KBM-7 (cell line): Measurements from ENCODE around the gene NRG2.

Source experiments
- DNase-seq: peaks from one replicate; pipeline ENCODE4 v3.0.0-alpha.2; 2015
- in situ Hi-C: fragments of 300-500 bp; cut with MboI; formaldehyde crosslinking; loops from 2 replicates; pipeline ENCODE4 v1.14.3; 2020; ENCODE audit warnings: low sequenced_read_pairs, low pct_unique_long_range_greater_than_20kb, mixed read lengths

Gene NRG2

DNA sequence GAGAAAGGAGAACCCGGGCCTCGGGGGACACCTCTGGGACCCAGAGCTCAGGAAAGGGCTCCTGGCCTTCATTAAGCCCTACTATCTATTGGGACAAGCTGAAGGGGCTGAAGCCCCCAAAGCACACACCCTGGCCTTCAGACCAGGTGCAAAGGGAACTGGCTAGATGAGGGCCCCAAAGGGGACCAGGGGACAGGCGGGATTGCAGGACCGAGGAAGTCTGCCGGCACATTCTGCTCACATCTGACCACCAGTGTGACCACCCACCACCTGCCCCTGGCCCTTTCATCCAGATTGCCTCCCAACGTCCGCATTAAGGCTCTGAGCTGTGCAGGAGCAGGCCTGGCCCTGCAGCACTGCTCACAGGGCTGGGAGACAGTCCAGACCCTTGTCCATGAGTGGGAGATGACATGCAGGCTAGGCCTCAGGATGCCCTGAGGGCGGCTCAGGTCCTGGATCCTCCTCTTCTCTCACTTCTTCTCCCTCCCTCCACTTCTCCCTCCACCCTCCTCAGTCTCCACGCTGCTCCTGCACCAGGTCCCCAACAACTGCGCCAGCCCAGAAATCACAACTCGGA lies 228.3 kb downstream of the NRG2 start:
- in situ Hi-C loops, result no loop called here
- DNase-seq, result no peak

- in situ Hi-C loops, result no loop called here
- DNase-seq, result no peak
These were observed 228.9 kb downstream of the NRG2 start for GRCh38 chr5:139814191-139814601.

GRCh38 chr5:139812836-139813805 lies 230.0 kb downstream of the NRG2 start:
- in situ Hi-C loops, result no loop called here
- DNase-seq, result no peak

- in situ Hi-C loops, result no loop called here
- no peak for DNase-seq
These were observed 230.8 kb downstream of the NRG2 start for GRCh38 chr5:139812323-139812722.

DNA sequence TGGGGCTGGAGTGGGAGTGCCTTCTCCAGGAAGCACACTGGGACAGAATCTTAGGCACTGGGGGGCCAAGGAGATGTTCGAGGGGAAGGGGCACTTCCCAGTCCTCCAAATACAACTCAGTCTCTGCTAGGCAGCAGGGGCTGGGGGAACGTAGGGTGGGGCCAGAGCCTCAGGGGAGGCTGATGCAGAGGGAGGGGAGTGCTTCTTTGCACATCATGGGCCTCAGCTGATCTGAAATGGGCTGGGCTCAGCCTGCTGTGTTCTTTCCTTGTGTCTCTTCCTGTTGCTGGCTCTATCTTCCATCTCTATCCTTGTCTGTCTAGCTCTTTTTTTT lies 231.9 kb downstream of the NRG2 start:
- no peak for DNase-seq
- in situ Hi-C loops, result no loop called here

DNA sequence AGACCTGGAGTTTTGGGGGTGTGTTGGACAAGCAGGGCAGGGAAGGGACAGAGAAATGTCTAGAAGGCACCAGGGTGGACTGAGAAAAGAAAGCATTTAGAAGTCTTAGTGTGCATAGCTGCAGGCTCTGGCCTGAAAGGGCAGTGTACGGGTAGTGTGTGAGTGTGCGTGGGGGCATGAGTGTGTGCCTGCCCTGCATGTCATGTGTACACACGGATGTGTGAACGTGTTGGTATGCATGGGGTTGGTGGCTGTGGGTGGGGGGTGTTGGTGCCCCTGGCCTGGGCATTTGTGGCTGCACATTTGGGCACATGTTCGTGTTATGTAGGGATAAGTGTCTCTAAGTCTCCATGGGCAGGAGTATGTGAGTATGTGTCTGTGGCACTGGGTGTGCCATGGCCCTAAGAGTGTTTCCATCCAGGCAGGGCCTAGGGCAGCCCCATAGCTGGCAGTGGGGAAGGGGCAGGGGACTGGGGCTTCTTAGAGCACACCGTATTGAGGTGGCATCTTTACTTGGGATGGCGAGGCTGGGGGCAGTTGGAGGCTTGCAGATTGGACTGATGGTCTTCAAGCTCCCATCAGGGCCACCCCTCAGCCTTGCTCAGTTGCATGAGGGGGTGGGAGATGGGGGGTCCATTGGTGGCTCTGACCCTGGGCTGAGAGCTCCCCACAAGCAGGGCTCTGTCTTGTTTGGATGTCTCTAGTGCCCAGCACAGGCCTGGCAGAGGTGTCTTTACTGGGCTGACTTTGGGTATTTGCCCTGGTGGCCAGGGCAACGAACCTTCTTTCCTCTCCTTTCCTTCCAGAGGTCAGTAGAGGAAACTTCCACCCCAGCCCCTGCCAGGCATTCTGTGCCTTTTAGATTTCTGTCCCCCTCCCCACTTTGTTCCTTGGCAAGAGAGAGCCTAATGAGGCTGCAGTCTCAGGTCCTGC lies 232.5 kb downstream of the NRG2 start:
- in situ Hi-C loops, result no loop called here
- DNase-seq, result no peak

DNA sequence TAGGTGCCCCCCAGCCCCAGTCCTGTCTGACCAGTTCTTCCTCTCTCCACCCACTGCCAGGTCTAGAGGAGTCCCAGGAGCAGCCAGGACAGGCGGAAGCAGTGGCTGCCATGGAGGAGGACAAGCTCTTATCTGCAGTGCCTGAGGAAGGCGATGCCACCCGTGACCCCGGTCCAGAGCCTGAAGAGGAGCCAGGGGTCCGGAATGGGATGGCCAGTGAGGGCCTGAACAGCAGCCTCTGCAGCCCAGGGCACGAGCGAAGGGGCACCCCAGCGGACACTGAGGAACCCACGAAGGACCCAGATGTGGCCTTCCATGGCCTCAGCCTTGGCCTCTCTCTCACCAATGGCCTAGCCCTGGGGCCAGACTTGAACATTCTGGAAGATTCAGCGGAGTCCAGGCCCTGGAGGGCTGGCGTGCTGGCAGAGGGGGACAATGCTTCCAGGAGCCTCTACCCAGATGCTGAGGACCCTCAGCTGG lies 233.7 kb downstream of the NRG2 start:
- no peak for DNase-seq
- in situ Hi-C loops, result no loop called here

DNA sequence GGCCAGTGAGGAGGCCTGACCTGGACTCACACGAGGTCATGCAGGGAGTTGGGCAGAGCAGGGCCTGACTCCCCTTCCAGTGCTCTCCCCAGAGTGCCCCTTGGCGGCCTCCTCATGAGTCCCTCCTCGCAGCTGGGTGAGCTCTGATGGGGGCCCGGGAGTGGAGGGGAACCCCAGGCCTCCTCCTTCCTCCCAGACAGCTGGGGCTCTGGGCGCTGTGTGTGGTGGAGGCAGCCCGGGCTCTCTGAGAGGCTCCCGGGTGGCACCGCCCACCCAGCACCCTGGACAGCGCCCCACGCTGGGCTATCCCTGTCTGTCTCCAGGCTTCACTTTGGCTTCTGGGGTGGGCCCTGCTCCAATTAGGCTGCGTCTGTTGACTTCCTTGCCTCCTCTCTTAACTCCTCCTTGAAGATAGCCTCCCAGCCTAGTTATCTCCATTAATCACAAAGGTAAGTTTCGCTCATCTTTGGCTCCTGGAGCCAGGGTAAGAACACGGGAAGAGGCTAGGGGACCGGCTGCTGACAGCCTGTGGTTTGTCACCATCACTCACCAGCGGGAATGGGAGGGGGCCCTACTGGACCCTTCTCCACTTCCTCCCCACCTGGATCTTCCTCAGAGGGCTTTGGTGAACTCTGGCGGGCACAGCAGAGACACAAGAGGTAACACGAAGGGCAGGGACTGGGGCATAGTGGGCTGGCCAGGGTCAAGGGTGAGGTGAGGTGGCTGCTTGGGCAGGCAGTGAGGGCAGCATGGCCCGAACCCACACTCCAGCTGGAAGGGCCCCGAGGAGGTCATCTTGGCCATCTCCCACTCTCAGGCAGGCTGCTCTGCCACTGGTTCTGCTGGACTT lies 234.4 kb downstream of the NRG2 start:
- peak; percentile 58 for DNase-seq
- in situ Hi-C loops, result no loop called here

- in situ Hi-C loops, result no loop called here
- DNase-seq, result no peak
These were observed 235.5 kb downstream of the NRG2 start for GRCh38 chr5:139807647-139808030.

- no peak for DNase-seq
- in situ Hi-C loops, result no loop called here
These were observed 236.1 kb downstream of the NRG2 start for GRCh38 chr5:139806726-139807646.

DNA sequence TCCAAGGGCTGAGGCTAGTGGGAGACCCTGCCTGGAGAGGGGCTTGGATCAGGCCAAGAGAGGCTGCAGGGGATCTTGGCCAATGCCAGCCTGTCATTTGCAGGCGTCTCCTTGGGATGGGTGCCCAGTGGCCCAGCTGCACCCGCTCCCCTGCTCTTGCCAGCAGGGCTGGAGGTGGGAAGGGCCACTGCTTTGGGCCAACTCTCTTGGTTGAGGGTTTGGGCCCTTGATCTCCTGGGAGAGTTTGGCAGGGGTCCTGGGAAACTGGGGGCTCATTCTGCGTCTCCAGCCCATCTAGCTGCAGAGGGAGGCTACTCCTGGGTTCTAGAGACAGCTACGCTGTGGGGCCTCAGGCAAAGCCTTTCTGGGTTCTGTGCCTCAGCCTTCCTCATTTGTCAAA lies 237.0 kb downstream of the NRG2 start:
- no peak for DNase-seq
- in situ Hi-C loops, result no loop called here

DNA sequence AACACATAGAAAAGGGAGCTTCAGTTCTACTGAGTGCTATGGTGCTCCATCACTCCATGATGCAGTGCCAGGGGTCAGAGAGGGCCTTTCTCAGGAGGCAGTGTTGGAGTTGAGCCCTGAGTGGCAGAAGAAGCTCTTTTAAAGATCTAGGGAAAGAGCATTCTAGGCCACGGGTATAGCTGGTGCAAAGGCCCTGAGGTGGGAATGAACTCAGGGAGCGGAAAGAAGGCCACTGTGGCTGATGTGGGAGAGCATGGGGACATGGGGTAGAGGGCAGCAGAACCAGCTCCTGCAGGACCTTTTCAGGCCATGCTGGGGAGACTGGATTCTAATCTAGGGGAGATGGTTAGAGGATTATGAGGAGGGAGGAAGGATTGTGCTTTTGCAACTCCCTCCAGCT lies 237.6 kb downstream of the NRG2 start:
- in situ Hi-C loops, result no loop called here
- DNase-seq, result no peak

DNA sequence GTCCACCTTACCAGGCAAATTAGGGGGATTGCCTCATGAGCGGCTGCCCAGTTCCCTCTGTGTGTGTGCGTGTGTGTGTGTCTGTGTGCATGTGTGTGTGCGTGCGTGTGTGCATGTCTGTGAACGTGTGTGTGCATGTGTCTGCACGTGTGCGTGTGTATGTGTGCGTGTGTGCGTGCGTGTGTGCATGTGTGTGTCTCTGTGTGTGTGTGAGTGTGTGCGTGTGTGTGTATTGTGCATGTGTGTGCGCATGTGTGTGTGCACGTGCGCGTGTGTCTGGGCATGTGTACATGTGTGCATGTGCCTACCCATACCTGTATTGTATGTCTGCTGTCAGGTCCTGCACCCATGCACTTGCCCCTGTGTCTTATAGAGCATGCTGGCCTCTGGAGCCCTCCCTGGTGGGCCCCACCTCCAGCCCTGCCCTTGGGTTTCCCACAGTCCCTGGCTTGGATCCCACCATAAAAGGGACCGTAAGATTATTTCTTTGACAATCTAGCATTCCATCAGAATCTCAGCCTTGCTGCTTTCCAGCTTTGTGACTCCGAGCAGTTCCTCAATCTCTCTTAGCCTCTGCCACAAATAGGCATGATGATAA lies 238.2 kb downstream of the NRG2 start:
- in situ Hi-C loops, result no loop called here
- no peak for DNase-seq

GRCh38 chr5:139803978-139804377 lies 239.1 kb downstream of the NRG2 start:
- no peak for DNase-seq
- in situ Hi-C loops, result no loop called here

DNA sequence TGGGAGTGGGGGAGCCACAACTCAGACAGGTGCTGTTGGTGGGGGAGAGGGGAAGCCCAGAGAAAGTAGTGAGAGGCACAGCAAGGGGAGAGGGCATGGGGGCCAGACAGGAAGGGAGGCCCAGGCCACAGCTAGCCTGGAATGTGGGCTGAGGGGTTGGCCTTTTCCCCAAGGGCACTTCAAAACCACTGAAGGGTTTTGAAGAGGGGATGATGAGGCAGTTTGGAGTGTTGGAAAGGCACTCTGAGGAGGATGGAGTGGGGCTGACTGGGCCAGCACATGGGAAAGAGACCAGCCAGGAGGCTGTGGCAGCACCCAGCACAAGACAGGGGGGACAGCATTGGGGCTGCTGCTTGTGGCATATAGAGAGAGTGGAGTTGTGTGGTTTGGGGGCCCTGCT lies 243.7 kb downstream of the NRG2 start:
- no peak for DNase-seq
- in situ Hi-C loops, result loop anchor here (10.0 kb wide), 1 partner anchor 45 kb away; no protein-coding TSS in a partner anchor

- no peak for DNase-seq
- in situ Hi-C loops, result loop anchor here (10.0 kb wide), 1 partner anchor 46 kb away; no protein-coding TSS in a partner anchor
These were observed 244.2 kb downstream of the NRG2 start for GRCh38 chr5:139798883-139799282.

DNA sequence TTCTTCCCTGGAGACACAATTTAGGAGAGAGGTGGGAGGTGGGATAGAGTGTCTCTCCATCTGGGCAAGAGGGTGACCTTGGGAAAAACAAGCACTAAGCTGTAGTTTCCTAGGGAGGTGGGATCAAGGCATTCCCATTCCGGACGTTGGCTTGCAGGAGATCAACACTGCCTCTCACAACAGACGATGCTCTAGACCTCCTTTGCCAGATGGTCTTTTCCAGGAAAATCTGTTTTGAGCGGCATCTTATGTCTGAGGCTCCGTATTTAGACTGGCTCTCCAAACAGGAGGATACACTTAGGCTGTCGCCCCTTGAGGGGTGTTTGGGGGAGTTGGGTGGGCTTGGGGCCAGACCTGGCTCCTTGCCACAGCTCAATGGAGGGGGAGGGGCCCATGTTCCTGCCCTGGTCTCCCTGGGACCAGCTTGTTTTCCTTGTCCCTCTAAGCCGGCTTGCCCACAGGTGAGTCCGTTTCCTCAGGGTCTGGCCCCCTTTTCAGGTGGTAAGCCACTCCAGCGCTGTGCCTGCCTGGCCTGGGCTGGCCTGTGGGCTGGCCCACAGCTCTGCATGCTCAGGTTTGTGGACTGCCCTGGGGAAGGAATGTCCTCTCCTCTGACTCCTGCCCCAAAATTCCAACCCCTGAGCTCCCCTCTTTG lies 245.1 kb downstream of the NRG2 start:
- in situ Hi-C loops, result loop anchor here (10.0 kb wide), 1 partner anchor 47 kb away; no protein-coding TSS in a partner anchor
- DNase-seq, result no peak
